ENCODE data around the gene RTP1.

- TF ChIP-seq POLR2A (IDR thresholded peaks at IDR 0.05) (no peak), POLR2AphosphoS5 (IDR thresholded peaks at IDR 0.05) (no peak)
- TF ChIP-seq, protein P1, sequence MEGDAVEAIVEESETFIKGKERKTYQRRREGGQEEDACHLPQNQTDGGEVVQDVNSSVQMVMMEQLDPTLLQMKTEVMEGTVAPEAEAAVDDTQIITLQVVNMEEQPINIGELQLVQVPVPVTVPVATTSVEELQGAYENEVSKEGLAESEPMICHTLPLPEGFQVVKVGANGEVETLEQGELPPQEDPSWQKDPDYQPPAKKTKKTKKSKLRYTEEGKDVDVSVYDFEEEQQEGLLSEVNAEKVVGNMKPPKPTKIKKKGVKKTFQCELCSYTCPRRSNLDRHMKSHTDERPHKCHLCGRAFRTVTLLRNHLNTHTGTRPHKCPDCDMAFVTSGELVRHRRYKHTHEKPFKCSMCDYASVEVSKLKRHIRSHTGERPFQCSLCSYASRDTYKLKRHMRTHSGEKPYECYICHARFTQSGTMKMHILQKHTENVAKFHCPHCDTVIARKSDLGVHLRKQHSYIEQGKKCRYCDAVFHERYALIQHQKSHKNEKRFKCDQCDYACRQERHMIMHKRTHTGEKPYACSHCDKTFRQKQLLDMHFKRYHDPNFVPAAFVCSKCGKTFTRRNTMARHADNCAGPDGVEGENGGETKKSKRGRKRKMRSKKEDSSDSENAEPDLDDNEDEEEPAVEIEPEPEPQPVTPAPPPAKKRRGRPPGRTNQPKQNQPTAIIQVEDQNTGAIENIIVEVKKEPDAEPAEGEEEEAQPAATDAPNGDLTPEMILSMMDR (IDR thresholded peaks at IDR 0.05 in 8 of 11, conservative IDR thresholded peaks at IDR 0.05 in 3 of 11), result no peak
Measured at GRCh38 chr3:187183210-187183862, 13.9 kb upstream of the RTP1 start.

Data from spleen (tissue), 7 donors.